GM20431 (cell line): ENCODE measurements around the gene NUTM2D.
"Not testable (repeated sequence)": the region's sequence is repeated elsewhere in the genome, so short reads cannot be mapped to it uniquely, and the experiment has no call there.

Experiments
- in situ Hi-C: fragments of 300-500 bp; cut with MseI, MboI; formaldehyde crosslinking; loops from one replicate; pipeline ENCODE4 v1.15.0; 2020; ENCODE audit warnings: low sequenced_read_pairs; ENCODE audit not compliant: unreplicated experiment

The NUTM2D gene, protein sequence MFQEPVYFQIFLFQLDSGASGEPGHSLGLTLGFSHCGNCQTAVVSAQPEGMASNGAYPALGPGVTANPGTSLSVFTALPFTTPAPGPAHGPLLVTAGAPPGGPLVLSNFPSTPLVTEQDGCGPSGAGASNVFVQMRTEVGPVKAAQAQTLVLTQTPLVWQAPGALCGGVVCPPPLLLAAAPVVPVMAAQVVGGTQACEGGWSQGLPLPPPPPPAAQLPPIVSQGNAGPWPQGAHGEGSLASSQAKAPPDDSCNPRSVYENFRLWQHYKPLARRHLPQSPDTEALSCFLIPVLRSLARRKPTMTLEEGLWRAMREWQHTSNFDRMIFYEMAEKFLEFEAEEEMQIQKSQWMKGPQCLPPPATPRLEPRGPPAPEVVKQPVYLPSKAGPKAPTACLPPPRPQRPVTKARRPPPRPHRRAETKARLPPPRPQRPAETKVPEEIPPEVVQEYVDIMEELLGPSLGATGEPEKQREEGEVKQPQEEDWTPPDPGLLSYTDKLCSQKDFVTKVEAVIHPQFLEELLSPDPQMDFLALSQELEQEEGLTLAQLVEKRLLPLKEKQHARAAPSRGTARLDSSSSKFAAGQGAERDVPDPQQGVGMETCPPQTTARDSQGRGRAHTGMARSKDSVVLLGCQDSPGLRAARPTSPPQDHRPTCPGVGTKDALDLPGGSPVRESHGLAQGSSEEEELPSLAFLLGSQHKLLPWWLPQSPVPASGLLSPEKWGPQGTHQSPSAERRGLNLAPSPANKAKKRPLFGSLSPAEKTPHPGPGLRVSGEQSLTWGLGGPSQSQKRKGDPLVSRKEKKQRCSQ

DNA sequence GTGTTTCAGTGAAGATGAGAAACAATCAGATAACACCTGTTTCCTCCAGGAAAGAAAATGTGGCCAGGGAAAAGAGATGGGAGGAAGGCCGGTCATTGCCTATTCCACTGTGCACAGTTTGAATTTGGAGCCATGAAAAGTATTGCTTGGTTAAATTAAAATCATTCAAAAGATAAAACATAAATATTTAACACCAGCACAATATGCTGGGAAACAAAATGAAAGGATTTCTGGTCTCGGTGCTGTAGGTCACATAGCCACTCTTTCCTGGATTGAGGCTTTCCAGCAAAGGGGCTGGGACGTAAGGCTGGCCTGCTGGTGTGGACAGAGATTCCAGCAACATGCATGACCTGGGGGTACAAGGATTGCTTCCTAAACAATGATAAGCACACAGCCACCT, at the start of gene NUTM2D:
Gene NUTM2D (plus strand): TSS at position 301 of the 400 bp plus-strand sequence. CDS start 522 bp downstream, outside the sequence.
- in situ Hi-C loops = not testable (repeated sequence)

DNA sequence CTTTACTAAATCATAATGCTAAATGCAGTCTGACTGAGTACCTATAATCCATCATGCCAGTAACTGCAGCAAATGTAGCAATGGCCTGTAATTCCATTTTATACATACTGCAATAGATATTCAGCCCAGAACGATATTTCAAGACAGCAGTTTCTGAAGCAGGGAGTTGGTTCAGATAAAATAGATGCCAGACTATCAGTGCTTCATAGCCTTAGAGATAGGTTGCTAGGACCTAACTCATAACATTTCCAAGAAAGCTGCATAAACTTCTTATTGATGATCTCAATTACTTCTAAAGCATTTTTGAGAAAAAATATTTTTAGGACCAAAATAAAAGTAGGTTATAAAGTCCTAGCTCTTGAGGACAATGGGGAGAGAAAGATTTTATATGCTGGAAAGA, 48.8 kb upstream of the NUTM2D start:
- in situ Hi-C loops = not testable (repeated sequence)

DNA sequence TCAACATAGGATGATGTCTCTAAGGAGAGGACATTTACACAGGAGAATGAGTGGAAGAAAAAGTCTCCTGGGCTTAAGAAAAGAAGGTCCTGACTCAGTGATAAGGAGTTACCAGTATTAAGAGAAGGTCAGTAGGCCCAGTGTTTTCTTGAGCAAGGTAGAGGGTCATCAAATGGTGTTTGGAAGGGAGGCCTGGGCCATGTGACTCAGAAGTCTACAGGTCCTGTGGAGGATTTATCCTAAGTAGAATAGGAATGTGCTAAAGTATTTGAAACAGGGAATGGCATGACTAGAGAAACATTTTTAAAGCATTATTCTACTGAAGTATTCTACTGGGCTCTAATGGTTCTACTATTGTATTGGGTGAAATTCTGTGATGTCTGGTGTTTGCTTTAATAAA, 47.9 kb upstream of the NUTM2D start:
- in situ Hi-C loops = not testable (repeated sequence)

DNA sequence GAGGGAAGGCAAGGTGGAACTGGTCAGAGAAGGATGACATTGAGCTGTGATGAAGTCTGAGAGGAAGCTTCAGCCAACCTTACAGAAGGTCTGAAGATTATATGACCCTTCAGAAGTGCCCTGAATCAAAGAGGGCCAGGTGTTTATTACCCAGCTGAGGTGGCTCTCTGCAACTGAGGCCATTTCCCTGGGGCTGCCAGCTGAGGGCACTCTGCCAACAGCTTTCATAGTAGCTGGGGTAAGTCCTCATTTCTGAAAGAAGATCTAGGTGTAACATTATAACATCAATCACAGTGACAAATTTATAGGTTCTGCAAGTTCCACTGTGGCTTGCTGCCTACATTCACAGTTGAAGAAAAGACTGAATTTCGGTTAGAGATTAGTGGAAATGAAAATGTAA, 46.0 kb upstream of the NUTM2D start:
- in situ Hi-C loops = not testable (repeated sequence)

DNA sequence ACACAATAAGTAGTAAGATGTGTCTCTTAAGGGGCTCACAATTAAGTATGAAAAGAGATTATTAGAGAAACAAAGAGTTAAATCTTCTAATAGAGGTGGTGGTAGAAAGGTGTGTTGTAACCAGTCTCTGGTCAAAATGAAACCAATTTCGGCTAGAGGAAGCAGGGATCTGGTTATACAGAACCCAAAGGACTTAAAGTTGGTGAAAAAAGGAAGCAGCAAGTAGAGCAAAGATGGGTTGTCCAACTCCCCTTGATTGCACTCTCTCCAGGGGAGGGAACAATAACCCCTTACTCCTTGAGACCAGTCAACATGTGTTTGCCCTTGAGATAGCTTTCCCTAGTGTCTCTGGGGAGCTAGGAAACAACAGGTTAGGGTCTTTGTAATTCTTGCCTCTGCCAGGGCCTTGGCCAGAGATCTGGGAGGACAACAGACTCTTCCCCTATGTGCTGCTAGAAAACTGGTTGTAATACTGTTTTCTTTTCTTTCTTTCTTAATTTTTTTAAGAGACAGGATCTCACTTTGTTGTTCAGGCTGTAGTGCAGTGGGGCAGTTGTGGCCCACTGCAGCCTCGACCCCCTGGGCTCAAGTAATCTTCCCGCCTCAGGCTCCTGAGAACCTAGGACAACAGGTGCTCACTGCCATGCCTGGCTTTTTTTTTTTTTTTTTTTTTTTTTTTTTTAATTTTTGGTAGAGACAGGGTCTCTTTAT, 43.7 kb upstream of the NUTM2D start:
- in situ Hi-C loops = not testable (repeated sequence)

DNA sequence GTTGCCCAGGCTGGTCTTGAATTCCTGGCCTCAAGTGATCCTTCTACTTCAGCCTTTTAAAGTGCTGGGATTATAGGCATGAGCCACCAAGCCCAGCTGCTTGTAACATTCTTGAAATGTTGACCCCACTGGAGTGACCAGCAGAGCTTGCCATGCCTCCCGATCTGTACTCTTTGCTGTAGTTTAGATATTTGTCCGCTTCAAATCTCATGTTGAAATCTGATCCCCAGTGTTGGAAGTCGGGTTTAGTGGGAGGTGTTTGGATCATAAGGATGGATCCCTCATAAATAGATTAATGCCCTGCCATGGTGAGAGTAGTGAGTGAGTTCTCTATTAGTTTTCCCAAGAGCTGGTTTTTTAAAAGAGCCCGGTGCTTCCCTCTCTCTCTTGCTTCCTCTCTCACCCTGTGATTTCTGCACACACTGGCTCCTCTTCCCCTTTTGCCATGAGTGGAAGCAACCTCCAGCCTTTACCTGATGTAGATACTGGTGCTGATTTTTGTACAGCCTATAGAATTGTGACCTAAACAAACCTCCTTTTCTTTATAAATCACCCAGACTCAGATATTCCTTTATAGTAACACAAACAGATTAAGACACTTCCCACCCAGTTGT, 43.1 kb upstream of the NUTM2D start:
- in situ Hi-C loops = not testable (repeated sequence)

DNA sequence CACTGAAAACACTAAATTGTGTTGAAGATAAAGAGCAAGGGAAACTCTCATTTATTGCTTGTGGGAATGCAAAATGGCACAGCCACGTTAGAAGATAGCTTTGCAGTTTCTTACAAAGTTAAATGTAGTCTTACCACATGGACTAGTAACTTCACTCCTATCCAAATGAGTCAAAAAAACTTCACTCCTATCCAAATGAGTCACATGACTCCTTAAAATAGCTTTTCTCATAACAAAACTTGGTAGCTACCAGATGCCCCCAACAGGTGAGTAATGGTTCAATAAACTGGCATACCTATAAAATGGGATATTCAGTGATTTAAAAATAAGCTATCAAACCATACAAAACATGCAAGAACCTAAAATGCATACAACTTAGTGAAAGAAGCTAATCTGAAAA, 36.0 kb upstream of the NUTM2D start:
- in situ Hi-C loops = not testable (repeated sequence)

DNA sequence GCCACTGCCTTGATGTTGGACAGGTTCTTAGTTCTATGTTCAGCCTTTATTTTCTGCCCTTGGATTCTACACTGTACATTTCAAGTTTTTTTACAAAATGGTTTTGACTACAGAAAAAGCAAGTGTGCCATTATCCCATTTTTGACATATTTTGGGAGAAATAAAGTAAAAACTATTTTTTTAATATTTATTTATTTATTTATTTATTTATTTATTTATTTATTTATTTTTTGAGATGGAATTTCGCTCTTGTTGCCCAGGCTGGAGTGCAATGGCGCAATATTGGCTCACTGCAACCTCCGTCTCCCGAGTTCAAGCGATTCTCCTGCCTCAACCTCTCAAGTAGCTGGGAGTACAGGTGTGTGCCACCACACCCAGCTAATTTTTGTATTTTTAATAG, 33.0 kb upstream of the NUTM2D start:
- in situ Hi-C loops = not testable (repeated sequence)

DNA sequence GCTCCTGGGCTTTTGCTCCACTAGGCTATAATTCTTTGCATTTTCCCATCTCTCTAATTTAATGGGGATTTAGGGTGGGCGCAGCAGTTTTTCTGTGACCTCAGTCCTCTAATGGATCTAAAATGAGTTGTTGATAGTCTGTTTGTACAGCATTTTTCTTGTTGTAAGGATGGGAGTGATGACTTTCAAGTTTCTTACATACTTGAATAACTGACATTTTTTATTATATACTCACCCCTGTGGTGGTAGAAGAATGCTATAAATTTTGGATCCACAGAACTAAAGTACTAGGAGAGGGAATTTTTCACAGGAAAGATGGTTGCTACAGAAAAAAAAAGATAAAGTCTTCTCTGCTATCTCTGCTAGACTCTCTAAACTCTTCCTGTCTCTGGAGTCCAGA, 29.6 kb upstream of the NUTM2D start:
- in situ Hi-C loops = not testable (repeated sequence)

DNA sequence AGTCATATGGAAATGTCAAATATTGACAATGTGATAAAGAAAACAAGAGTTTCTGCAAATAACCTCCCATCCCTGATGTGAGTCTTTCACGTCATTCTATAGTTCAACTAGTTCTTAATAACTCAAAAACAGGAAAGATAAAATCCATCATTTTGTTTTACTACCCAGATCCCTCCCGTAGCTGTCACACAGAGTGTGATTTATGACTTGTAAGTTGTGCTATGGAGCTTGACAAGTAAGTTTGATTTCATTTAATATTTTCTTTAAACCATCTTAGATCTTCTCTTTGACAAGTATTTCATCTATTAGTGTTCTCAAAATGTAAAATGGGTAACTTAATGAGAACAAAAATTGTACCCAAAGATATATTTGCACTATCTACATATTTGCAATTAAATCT, 28.4 kb upstream of the NUTM2D start:
- in situ Hi-C loops = not testable (repeated sequence)

DNA sequence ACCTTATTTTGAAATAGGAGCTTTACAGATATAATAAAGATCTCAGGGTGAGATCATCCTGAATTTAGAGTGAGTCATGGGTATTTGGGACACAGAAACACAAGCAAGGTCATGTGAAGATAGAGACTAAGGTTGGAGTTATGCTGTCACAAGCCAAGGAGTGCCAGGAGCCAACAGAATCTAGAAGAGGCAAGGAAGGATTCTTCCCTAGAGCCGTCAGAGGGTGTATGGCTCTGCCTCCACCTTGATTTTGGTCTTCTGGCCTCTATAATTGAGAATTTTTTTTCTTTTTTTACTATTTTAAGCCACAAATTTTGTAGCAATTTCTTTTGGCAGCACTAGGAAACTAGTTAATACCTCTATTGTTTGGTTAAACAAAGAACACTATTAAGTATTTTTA, 24.9 kb upstream of the NUTM2D start:
- in situ Hi-C loops = not testable (repeated sequence)

DNA sequence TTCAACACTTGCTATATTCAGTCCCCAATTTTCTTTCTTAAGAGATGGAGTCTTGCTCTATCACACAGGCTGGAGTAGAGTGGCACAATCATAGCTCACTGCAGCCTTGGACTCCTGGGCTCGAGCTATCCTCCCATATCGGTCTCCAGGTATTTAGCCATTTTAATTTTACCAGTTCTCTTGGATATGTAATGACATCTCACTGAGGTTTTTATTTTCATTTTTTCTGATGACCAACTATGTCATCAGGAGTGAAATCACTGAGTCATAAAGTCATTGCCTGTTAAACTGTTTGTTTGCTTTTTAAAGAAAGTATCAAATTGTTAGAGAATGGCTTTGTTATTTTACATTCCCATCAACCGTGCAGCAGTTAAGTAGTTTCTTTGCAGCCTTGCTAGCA, 17.1 kb upstream of the NUTM2D start:
- in situ Hi-C loops = not testable (repeated sequence)

DNA sequence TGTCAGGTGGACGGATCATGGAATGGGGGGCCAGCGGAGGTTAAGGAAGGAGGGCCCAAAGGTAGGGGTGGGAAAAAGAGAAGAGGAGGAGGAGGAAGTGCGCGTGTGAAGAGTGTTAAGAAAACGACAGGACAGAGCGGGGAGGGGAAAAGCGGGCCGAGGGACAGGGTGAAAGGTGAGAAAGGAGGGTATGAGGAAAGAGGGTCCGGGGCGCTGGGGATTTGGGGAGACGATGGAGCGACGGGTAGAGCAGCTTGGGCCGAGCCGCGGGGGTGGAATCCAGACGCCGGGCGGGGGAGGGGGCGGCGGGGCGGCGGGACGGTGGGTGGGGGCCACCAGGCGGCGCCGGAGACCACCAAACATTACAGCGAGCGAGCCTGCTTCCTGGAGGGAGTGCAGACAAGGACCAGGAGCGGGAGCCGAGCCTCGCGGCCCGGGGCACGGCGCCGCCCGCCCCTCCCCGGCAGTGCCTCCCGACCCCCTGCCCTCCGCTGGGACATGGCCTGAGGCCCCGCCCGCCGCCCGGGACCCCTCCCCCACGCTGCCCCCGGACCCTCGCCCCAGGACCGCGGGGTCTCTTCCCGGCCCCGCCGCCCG, 15.9 kb upstream of the NUTM2D start:
- in situ Hi-C loops = not testable (repeated sequence)

DNA sequence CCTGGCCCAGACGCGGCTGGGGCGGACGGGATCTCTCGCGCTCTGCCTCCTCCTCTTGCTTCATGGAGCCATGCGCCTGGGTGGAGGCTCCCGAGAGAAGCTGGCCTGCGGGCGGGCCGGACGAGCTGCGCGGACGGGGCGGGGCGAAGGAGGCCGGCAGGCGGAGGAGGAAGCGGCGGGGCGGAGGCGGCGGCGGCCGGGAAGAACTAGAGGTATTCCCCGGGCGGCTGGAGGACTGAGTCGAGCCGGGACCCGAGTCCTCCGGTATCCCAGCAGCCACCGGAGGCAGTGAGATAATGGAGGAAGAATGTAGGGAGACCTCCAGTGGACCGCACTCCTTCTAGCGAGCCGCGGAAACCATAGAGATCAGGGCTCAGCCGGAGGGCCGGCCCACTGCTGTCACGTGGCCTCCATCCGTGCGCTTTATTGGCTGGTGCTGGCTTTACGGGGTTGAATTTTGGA, 15.3 kb upstream of the NUTM2D start:
- in situ Hi-C loops = not testable (repeated sequence)

DNA sequence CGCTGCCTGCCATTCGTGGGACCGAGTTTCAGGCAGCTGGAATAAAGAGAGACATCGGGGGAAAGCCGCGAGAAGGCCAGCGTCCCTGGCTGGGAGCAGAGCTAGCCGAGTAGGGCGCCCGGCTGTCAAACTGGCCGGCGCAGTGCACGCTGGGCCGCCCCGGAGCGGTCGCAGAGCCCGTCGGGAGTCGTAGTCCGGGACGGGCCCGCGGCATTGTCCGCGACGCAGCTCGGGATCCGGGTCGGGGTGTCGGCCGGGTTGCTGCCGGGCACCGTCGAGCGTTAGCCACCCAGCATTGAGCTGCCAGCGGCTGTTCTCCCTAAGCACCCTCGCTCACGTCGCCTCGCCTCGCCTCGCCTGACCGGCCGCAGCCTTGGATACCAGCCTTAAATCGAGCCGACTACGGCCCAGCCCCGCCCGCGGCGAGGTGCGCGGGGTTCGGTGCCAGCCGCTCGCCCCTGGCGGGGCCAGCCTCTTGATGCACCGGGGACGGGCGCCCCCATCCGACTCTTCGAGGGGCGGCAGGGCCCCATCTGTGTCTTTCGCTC, 14.8 kb upstream of the NUTM2D start:
- in situ Hi-C loops = not testable (repeated sequence)

DNA sequence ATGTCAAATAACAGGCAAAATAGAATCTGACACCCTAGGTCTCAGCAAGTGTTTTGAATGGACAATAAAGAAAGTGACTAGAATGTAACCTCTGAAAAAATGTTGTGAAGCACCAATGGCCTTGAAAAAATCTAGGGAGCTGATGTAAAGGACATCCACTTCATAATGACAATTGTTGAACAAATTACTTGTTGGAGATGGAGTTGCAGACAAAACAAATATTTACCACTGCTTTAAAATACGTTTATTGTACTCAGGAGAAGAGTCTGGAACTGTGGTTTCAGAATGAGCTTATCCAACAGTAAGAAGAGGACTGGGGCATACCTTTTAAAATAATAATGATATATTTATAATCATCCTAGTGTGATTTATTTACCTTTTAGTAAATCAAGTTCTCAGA, 11.8 kb upstream of the NUTM2D start:
- in situ Hi-C loops = not testable (repeated sequence)

DNA sequence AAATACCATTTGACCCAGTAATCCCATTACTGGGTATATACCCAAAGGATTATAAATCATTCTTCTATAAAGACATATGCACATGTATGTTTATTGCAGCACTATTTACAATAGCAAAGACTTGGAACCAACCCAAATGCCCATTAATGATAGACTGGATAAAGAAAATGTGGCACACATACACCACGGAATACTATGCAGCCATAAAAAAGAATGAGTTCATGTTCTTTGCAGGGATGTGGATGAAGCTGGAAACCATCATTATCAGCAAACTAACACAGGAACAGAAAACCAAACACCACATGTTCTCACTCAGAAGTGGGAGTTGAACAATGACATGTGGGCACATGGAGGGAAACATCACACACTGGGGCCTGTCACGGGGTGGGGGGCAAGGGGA, 7.4 kb upstream of the NUTM2D start:
- in situ Hi-C loops = not testable (repeated sequence)

DNA sequence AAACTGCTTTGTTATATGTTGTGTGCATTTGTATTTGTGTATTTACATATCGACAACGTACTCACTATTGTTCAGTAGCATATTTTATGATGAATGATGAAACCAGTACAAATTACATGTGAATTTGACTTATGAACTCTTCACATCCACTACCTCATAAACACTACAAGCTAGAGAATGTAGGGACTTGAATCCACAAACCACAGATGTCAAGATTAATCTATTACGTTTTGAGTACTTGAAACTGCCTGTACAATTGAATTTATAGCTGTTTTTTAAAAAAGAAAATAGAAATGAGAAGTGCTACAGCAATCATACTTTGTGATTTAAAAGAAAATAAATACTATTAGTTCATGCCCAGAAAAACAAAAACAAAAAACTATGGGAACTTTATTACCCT, 4.7 kb upstream of the NUTM2D start:
- in situ Hi-C loops = not testable (repeated sequence)

DNA sequence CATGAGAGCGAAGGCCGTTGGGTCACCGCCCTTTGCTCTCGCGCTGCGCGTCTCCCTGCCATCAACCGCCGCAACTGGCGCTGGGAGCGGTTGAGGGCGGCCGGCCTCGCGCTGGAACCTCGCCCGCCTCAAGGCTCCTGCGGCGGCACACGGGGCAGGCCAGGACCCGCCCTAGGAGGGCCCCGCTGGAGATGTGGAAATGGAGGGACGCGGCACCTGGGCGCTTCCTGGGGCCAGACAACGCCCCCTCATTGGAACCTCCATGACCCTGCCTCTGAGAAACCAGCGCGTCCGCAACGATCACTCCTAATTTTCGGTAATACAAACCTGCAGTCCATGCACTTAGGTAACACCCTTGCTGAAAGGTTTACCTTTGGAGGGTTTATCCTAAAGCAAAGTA, 2.4 kb upstream of the NUTM2D start:
- in situ Hi-C loops = not testable (repeated sequence)
